Keratinocyte (primary cell): ENCODE data around the gene LTB4R. TPM values are rescaled to one million over a fixed set of nuclear protein-coding genes. Genes with fewer than 3 reads are reported as not detected.

Source experiments
- DNase-seq: peaks from one replicate; pipeline ENCODE4 v3.0.0-alpha.2; 2011; ENCODE audit warnings: low read depth, missing footprints, low spot score
- FAIRE-seq: peaks from 2 replicates; lab custom pipeline; 2011; peaks lifted over from hg19 to GRCh38; lab: Jason Lieb, UNC
- H2AFZ ChIP-seq: 2 replicates; pipeline ENCODE4 v1.6.0; 2012; ENCODE audit warnings: low read length, control low read depth, inconsistent platforms; ENCODE audit not compliant: control insufficient read depth
- H3K27ac ChIP-seq: 2 replicates; pipeline ENCODE4 v1.5.1; 2011; ENCODE audit warnings: low read length; ENCODE audit not compliant: control insufficient read depth, insufficient read depth
- H3K27me3 ChIP-seq: 3 replicates; pipeline ENCODE4 v1.6.0; 2011; ENCODE audit warnings: low read length; ENCODE audit not compliant: control insufficient read depth, insufficient read depth; ENCODE audit errors: extremely low read depth
- H3K36me3 ChIP-seq, 2 experiments: 2 replicates in 1 of 2; 3 replicates in 1 of 2; pipeline ENCODE4 v1.5.1; 2011; ENCODE audit warnings: low read length in 2 of 2, mild to moderate bottlenecking in 1 of 2; ENCODE audit not compliant: control insufficient read depth in 2 of 2, insufficient read depth in 2 of 2; ENCODE audit errors: extremely low read depth in 1 of 2
- H3K4me1 ChIP-seq: 3 replicates; pipeline ENCODE4 v1.5.1; 2011; ENCODE audit warnings: low read length; ENCODE audit not compliant: control insufficient read depth, insufficient read depth; ENCODE audit errors: extremely low read depth
- H3K4me2 ChIP-seq: 3 replicates; pipeline ENCODE4 v1.6.0; 2011; ENCODE audit warnings: low read depth, low read length; ENCODE audit not compliant: control insufficient read depth, insufficient read depth; ENCODE audit errors: extremely low read depth
- H3K4me3 ChIP-seq, 3 experiments: fragments of 200-600 bp in 1 of 3; sonication (generic) in 1 of 3; 2 replicates in 2 of 3; 3 replicates in 1 of 3; pipeline ENCODE4 v1.5.1; 2011 to 2016; ENCODE audit warnings: low read length in 3 of 3, mild to moderate bottlenecking in 3 of 3, control low read depth in 2 of 3, inconsistent platforms in 1 of 3, low read depth in 1 of 3, mixed read lengths in 1 of 3, mixed run types in 1 of 3, moderate library complexity in 1 of 3; ENCODE audit not compliant: control insufficient read depth in 2 of 3, insufficient read depth in 2 of 3; ENCODE audit errors: extremely low read depth in 1 of 3
- H3K79me2 ChIP-seq: 2 replicates; pipeline ENCODE4 v1.6.0; 2012; ENCODE audit warnings: low read length; ENCODE audit not compliant: control insufficient read depth, insufficient read depth
- H3K9ac ChIP-seq: 3 replicates; pipeline ENCODE4 v1.6.0; 2011; ENCODE audit warnings: low read length; ENCODE audit not compliant: control insufficient read depth, insufficient read depth; ENCODE audit errors: extremely low read depth
- H3K9me1 ChIP-seq: 3 replicates; pipeline ENCODE4 v1.6.0; 2011; ENCODE audit warnings: low read length; ENCODE audit not compliant: control insufficient read depth, insufficient read depth; ENCODE audit errors: extremely low read depth
- H3K9me3 ChIP-seq: 2 replicates; pipeline ENCODE4 v1.5.1; 2012; ENCODE audit warnings: low read depth, low read length; ENCODE audit not compliant: control insufficient read depth
- H4K20me1 ChIP-seq: 3 replicates; pipeline ENCODE4 v1.6.0; 2011; ENCODE audit warnings: low read length; ENCODE audit not compliant: control insufficient read depth, insufficient read depth; ENCODE audit errors: extremely low read depth
- EZH2 ChIP-seq: IDR thresholded peaks from one replicate; pipeline ENCODE4 v1.6.1; 2012; ENCODE audit warnings: inconsistent platforms, mild to moderate bottlenecking, low read length, moderate library complexity
- dilution Hi-C: fragments of 300-500 bp; cut with MboI; formaldehyde crosslinking; loops from one replicate; pipeline ENCODE4 v1.7.0; 2020; ENCODE audit warnings: low sequenced_read_pairs; ENCODE audit not compliant: extremely low pct_ligation_motif_present
- polyA plus RNA-seq, 5 experiments: library from polyadenylated mRNA; depleted of rRNA in 3 of 5; stranded (reverse) in 3 of 5; stranded (forward) in 1 of 5; unstranded in 1 of 5; fragments of >200 nt; gene quantifications; 1 replicate in 1 of 5; 2 replicates in 3 of 5; 3 replicates in 1 of 5; pipeline versions ENCODE4 v1.2.1 to v1.2.3, GENCODE V29; 2011 to 2012; ENCODE audit warnings: missing spikeins in 2 of 5, low read depth in 1 of 5, low replicate concordance in 1 of 5
- TF ChIP-seq, protein P1 (sequence below), 3 experiments: IDR thresholded peaks in 1 of 3; conservative IDR thresholded peaks in 1 of 3; optimal IDR thresholded peaks in 1 of 3; 2 replicates in 2 of 3; 3 replicates in 1 of 3; pipeline versions ENCODE3 to v1.5.1; 2011; ENCODE audit warnings: low read length in 3 of 3, mild to moderate bottlenecking in 3 of 3, moderate library complexity in 2 of 3, control low read depth in 1 of 3, inconsistent platforms in 1 of 3; ENCODE audit not compliant: insufficient read depth in 2 of 3; ENCODE audit errors: extremely low read depth in 1 of 3

The LTB4R gene
- polyA plus RNA-seq, 1 donor (not counting 4 experiments of a cell fraction or from before 2014, with no cell fraction given) = 14.6 TPM

DNA sequence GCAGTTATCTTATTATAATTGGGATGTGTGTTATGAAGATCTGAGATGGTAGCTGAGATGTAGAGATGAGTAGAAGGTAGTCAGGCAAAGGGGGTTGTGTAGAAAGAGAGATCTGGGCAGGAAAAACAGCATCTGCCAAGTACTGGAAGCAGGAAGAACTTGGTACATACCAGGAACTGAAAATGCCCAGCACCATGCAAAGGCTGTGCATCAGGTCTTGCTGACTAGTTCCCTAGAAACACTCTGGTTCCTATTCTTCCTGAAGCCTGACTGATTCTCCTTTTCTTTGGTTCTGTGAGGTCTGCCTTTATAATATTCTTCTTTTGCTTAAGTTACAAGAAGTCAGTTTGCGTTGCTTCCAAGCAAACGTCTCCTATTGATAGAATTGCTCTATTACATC is 50.0 kb downstream of the LTB4R start:
- H3K9me3 ChIP-seq = no peaks in the 10 kb centered on the region
- H3K9ac ChIP-seq = no peak overlapping the region
- dilution Hi-C loops = no loop called here
- H4K20me1 ChIP-seq = no peaks in the 10 kb centered on the region
- H3K4me1 ChIP-seq = peaks cover 14% of the 10 kb centered on the region
- H3K36me3 ChIP-seq = no peaks in the 10 kb centered on the region
- no peaks in the 10 kb centered on the region for H3K79me2 ChIP-seq
- no peaks in the 10 kb centered on the region for H3K9me1 ChIP-seq
- FAIRE-seq = no peak
- DNase-seq = no peak
- TF ChIP-seq, protein P1, sequence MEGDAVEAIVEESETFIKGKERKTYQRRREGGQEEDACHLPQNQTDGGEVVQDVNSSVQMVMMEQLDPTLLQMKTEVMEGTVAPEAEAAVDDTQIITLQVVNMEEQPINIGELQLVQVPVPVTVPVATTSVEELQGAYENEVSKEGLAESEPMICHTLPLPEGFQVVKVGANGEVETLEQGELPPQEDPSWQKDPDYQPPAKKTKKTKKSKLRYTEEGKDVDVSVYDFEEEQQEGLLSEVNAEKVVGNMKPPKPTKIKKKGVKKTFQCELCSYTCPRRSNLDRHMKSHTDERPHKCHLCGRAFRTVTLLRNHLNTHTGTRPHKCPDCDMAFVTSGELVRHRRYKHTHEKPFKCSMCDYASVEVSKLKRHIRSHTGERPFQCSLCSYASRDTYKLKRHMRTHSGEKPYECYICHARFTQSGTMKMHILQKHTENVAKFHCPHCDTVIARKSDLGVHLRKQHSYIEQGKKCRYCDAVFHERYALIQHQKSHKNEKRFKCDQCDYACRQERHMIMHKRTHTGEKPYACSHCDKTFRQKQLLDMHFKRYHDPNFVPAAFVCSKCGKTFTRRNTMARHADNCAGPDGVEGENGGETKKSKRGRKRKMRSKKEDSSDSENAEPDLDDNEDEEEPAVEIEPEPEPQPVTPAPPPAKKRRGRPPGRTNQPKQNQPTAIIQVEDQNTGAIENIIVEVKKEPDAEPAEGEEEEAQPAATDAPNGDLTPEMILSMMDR (optimal IDR thresholded peaks at IDR 0.05 in 1 of 3, IDR thresholded peaks at IDR 0.05 in 1 of 3, conservative IDR thresholded peaks at IDR 0.05 in 1 of 3; ENCODE audit: extremely low read depth in 1 of 3, insufficient read depth in 2 of 3, low read length in 3 of 3) = no peak
- no peak for TF ChIP-seq EZH2
- no peak overlapping the region for H3K4me2 ChIP-seq
- no peak overlapping the region for H3K27ac ChIP-seq
- no peaks in the 10 kb centered on the region for H3K27me3 ChIP-seq
- H2AFZ ChIP-seq = no peak overlapping the region
- no peak overlapping the region for H3K4me3 ChIP-seq

DNA sequence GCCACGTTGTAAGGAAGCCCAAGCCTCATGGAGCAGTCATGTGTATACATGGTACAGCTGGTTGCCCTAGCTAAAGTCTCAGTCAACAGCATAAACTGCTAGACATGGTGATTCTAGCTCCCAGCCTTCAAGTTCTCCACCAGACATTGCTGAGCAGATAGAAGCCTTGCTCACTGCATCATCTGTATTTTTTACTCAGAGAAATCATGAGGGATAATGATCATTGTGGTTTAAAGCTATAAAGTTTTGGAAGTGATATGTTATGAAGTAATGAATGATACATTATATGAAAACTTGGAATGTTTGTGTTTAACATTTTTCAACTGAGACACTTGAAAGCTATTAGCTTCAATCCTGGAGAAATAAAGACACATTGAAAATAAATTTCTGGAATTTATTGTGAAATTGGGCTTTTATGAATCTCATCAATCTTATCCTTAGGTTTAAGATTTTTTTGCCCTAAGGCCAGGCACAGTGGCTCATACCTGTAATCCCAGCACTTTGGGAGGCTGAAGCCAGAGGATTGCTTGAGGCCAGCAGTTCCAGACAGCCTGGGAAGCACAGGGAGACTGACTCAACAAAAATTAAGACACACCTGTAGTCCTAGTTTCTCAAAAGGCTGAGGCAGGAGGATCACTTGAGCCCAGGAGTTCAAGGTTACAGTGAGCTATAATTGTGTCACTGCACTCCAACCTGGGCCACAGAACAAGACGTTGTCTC is 51.1 kb downstream of the LTB4R start:
- dilution Hi-C loops = no loop called here
- TF ChIP-seq, protein P1 (optimal IDR thresholded peaks at IDR 0.05 in 1 of 3, IDR thresholded peaks at IDR 0.05 in 1 of 3, conservative IDR thresholded peaks at IDR 0.05 in 1 of 3; ENCODE audit: extremely low read depth in 1 of 3, insufficient read depth in 2 of 3, low read length in 3 of 3) = no peak
- no peak for TF ChIP-seq EZH2
- no peaks in the 10 kb centered on the region for H3K79me2 ChIP-seq
- H3K9ac ChIP-seq = no peak overlapping the region
- peaks cover 22% of the 10 kb centered on the region for H3K4me1 ChIP-seq
- no peaks in the 10 kb centered on the region for H4K20me1 ChIP-seq
- no peak overlapping the region for H2AFZ ChIP-seq
- no peak overlapping the region for H3K4me2 ChIP-seq
- H3K27me3 ChIP-seq = no peaks in the 10 kb centered on the region
- no peak for DNase-seq
- H3K4me3 ChIP-seq = no peak overlapping the region
- H3K9me1 ChIP-seq = no peaks in the 10 kb centered on the region
- no peaks in the 10 kb centered on the region for H3K36me3 ChIP-seq
- no peak overlapping the region for H3K27ac ChIP-seq
- H3K9me3 ChIP-seq = no peaks in the 10 kb centered on the region
- no peak for FAIRE-seq
